A172 (cell line): ENCODE results near the gene ZNF593OS. TPM values are rescaled to one million over a fixed set of nuclear protein-coding genes. Genes with fewer than 3 reads are reported as not detected.

ENCODE experiments used
- DNase-seq: peaks from one replicate; pipeline ENCODE4 v3.0.0-alpha.2; 2015; ENCODE audit warnings: low spot score
- total RNA-seq: library from RNA; depleted of rRNA; stranded (reverse); fragments of >200 nt; shearing (Covaris generic); gene quantifications from 2 replicates; pipeline ENCODE4 v1.2.3, GENCODE V29; 2014; rRNA removed

ZNF593OS gene
- total RNA-seq, result not detected in 2 replicates

DNA sequence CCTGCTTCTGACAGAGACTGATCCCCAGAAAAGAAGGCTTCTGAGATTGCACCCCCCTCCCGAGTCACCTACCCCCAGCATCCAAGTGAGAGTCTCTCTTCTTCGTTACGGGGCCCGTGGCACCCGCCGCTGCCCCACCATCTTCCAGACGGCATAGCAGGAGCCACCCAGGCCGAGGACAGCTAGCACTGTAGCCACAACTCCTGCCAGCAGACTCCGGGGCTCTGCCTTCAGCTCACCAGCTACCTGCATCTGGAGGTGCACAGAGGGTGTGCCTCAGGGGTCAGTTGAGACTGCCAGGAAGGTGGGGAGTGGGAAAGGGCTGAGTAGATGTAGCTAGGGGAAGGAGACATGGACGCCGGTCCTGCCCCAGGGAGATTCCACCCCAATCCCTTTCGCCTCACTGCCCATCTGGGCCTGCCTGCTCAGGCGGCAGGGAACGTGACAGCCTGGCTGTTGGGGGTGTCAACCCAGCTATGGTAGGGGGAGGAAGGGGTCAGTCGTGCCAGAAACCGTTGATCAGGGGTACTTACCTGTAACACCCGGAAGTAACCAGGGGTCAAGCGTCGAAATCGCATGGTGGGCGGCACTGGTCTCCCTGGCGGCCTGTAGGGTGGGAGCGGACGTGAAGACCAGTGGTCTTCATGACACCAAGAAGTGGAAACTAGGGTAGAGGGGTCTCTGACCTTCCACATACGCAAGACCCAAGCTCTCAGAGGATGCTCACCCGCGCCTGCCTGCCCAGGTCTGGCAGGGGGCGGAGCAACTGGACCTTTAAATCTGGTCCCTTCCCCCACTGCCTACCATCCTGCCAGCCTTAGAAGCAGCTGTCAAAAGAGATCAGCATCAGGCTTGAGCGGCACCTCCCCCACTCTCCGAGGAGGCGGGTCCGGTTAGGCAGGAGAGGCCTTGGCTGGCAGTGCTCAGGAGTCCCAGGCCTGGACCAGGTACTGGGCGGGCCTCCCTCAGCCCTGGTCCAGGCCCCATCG lies at the start of gene ZNF593OS:
TSS of gene ZNF593OS (minus strand) at position 749 of the 989 bp plus-strand sequence. CDS start at position 578, 171 bp downstream.
- no peak for DNase-seq

- DNase-seq, result no peak
Observed at GRCh38 chr1:26221094-26221493, 49.5 kb upstream of the ZNF593OS start.

DNA sequence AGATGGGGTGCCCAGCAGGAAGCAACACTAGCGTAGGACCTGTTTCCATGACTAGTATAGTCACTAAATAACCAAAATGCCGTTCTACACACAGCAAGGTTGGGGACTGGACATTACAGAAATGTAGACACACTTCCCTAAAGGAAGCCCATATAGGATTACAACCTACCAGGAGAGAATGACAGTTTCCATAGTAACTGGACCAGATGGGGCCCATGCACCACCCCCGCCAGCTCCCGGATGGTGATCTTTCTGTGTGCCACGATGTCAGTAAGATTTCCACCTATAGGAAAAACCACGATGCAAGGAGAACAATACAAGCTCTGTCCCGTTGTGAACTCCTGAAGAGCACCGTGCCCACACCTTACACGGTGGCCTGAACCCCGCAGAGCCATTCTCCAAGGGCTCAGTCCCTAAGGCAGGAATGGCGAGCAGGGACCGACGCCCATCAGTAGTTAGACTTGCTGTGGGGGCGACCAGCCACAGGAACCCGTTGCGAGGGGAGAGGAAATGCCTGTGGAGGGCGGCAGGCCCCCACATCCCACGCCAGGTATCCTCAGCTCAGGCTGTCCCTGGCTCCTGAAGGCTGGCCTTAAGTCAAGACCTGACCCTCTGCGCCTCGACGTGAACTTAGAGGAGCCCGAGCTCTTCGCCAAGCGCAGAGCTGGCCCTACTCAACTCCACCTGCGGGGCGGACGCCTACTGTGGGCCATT lies 48.7 kb upstream of the ZNF593OS start:
- DNase-seq, result no peak

DNA sequence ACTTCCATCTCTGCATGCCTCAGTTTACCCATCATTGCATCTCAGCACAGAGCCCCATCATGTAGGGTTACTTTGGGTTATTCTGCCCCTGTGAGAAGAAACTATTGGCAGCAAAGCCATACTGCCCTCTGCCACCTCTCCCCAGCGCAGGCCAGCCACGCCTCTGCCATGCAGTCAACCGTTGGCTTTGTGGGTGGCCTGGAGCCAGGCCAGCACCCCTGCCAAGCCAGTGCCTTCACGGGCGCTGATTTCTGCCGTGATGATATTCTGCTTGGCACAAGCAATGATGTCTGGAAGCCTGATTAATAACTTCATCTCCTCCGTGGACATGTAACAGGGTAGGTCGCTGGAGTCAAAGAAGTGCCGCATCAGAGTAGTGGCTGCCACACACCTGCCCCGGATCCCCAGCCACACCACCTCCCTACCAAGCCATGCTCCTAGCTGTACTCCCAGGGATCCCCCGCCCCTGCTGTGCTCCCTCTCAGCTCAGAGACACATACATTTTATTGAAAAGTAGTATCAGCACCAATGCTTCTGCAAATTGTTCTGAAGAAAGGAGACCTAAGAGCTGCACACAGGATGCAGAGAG lies 47.4 kb upstream of the ZNF593OS start:
- peak; percentile 21 for DNase-seq

DNA sequence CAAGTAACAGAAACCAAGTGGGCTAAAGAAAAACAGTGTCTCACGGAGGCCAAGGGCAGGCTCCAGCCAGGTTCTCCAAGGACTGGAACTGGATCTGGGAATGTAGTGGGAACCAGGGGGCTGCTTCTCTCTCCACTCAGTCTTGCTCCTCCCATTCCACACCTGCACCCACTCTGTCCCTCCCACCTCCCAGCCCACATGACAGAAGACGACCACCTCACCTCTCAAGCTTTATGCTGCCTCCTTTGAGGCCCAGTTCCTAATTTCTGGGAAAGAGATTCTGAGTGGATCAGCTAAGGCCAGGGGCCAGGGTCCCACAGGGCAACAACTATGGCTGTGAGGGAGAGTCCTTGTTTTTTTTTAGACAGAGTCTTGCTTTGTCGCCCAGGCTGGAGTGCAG lies 43.6 kb upstream of the ZNF593OS start:
- no peak for DNase-seq

- DNase-seq, result no peak
Observed at GRCh38 chr1:26213335-26213905, 41.8 kb upstream of the ZNF593OS start.

DNA sequence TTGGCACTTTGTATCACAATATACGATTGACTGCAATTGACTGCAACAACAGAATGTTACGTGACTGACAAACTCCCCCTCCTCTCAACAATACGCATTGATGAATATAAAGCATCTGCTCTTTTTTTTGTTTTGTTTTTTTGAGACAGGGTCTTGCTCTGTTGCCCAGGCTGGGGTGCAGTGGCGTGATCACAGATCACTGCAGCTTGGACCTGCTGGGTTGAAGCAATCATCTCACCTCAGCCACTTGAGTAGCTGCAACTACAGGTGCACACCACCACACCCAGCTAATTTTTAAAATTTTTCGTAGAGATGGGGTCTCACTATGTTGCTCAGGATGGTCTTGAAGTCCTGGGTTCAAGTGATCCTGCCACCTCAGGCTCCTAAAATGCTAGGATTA lies 41.1 kb upstream of the ZNF593OS start:
- no peak for DNase-seq

- no peak for DNase-seq
Observed at GRCh38 chr1:26210147-26210870, 38.7 kb upstream of the ZNF593OS start.

- no peak for DNase-seq
Observed at GRCh38 chr1:26203642-26204318, 32.1 kb upstream of the ZNF593OS start.

DNA sequence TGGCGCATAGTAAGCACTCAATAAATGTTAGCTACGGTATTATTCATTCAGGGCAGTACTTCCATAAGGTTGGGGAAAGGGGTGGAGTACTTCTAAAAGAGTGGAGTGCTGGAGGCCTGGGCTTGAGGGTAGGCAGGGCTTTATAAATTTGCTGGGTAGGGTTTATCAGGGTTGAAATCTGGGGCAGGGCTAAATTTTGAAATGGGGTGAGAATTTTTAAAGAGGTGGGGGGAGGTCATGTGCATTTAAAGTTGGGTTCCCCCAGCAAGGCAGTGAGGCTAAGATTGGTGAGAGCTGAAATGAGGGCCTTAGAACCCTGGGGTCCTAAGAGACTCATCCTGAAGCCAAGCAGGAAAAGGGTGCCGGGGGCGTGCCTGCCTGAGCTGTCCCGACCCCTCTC lies 28.8 kb upstream of the ZNF593OS start:
- DNase-seq, result no peak

- DNase-seq, result no peak
Observed at GRCh38 chr1:26197813-26198212, 26.2 kb upstream of the ZNF593OS start.

DNA sequence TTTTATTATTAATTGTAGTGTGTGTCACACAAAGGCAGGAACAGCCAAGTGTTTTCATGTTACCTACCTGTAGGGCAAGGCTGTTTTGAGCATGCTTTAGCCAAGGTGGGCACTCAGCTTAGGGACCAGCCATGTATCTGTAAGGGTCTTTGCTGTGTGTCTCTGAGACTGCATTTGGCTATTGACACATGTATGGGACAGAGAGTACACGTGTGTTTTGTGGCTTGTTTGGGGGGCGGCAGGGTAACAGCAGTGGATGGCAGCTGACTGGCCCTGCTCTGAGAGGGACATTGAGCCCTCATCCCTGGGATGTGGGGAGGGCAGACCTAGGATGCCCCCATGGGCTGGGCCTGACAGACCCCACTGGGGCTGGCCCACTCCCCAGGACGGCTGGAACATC lies 25.7 kb upstream of the ZNF593OS start:
- DNase-seq, result no peak

GRCh38 chr1:26195805-26196204 lies 24.2 kb upstream of the ZNF593OS start:
- DNase-seq, result no peak

- DNase-seq, result no peak
Observed at GRCh38 chr1:26191739-26192138, 20.1 kb upstream of the ZNF593OS start.

DNA sequence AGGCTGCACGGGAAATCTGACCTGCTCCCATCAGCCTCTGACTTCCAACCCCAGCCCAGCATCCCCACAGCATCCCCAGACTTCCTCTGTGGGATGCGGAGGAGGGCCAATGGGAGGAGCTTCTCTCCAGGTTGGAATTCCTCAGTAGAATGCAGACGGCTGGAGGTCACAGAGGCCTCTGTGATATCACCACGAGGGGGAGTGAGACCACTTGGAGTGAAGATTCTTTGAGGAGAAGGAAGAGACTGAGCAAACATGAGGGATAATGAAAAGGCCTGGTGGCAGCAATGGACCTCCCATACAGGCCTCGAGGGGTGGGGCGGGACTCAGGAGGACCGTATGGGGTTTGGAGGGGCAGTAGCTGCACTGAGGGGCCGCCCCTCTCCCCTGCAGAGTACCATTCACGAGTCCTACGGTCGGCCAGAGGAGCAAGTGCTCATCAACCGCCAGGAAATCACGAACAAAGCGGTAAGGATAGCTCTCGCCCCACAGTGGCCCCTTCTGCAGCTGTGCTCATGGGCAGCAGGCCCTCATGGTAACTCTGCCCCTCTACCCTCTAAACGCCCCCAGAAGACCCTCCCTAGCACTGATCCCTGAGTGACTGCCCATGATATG lies 18.8 kb upstream of the ZNF593OS start, which contains the start of gene CATSPER4:
TSS of gene CATSPER4 (plus strand) at position 230 of the 615 bp plus-strand sequence. CDS start at position 256, 26 bp downstream.
- peak; percentile 6 for DNase-seq

GRCh38 chr1:26189751-26190275 lies 18.2 kb upstream of the ZNF593OS start:
- no peak for DNase-seq

GRCh38 chr1:26189331-26189730 lies 17.7 kb upstream of the ZNF593OS start:
- no peak for DNase-seq

DNA sequence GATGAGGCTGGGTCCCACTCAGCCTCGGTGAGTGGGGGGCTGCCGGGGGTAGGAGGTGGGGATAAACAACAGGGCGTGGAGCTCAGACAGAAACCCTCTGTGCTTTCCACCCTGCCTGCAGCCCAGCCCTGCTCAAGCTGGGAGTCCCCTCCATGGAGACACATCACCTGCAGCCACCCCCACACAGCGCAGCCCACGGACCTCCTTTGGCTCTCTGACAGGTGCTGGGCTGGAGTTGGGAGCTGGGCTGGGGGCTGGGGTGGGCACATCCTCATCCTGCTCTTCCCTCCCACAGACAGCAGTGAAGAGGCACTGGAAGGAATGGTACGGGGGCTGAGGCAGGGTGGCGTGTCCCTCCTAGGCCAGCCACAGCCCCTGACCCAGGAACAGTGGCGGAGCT lies 16.8 kb upstream of the ZNF593OS start:
- DNase-seq, result no peak

DNA sequence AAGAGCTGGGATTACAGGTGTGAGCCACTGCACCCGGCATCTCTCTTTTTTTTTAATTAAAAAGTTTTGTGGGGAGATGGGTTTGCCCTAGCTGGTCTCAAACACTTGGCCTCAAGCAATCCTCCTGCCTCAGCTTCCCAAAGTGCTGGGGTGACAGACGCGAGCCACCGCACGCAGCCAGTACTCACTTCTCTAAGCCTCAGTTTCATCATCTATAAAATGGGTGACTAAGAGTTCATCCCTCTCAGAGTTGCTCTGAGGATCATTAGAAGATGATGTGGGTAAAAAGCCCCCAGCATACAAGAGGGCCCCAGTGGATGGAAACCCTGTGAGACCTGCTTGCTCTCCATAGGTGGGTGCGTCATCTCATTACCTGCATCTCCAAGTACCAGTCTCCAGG lies 16.2 kb upstream of the ZNF593OS start:
- DNase-seq, result no peak

- DNase-seq, result no peak
Observed at GRCh38 chr1:26184883-26185282, 13.3 kb upstream of the ZNF593OS start.
